Tibial nerve (tissue), 4 donors: ENCODE results near the gene IGLL1.

Experiments used
- CTCF ChIP-seq, 5 experiments: fragments of 200-600 bp in 3 of 5; fragments of 450-650 bp in 2 of 5; sonication (generic) in 3 of 5; IDR thresholded peaks; one replicate each; pipeline ENCODE4 v1.5.1; 2016 to 2019; ENCODE audit warnings: antibody characterized with exemption in 5 of 5, mild to moderate bottlenecking in 3 of 5, moderate library complexity in 2 of 5
- EP300 ChIP-seq, 2 donors: sonication (generic); formaldehyde crosslinking; IDR thresholded peaks; one replicate each; pipeline ENCODE4 v1.6.1; 2017; ENCODE audit warnings: antibody characterized with exemption in 2 of 2, mild to moderate bottlenecking in 1 of 2

- no peak for TF ChIP-seq CTCF (IDR thresholded peaks at IDR 0.05)
- TF ChIP-seq EP300 (IDR thresholded peaks at IDR 0.05) = no peak
These were observed 14.0 kb downstream of the IGLL1 start for GRCh38 chr22:23565915-23566704.
